ENCODE data around the gene TNFRSF14. TPM values are rescaled to one million over a fixed set of nuclear protein-coding genes. Genes with fewer than 3 reads are reported as not detected.

The TNFRSF14 gene
- total RNA-seq, 1 donor: 127 TPM

DNA sequence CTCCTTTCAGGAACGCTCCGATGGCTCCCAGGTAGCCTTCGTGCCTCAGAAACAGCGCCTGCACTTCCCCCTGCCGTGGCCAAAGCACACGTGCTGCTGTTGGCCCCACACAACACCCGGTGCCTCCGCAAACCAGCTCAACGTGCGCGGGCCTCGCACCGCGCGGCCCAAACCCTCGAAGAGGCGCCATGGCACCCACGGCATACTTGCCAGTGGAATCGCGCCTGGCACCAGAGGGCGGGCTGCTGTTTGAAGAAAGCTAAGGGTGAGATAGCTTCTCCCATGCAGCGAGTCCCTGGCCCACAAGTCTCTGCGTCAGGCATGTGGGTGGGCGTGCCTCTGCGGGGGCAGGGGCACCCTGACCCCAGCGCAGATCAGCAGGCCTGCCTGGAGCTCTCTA lies 37.6 kb upstream of the TNFRSF14 start:
- Histone ChIP-seq H3K27me3 (ENCODE audit: insufficient read depth, low read length) (no peaks in the 10 kb centered on the region), H3K9me3 (ENCODE audit: low read depth, low read length) (no peaks in the 10 kb centered on the region), H3K4me3 (ENCODE audit: low read length) (no peak overlapping the region), H3K4me1 (ENCODE audit: insufficient read depth, low read length) (peaks cover 2% of the 10 kb centered on the region)

DNA sequence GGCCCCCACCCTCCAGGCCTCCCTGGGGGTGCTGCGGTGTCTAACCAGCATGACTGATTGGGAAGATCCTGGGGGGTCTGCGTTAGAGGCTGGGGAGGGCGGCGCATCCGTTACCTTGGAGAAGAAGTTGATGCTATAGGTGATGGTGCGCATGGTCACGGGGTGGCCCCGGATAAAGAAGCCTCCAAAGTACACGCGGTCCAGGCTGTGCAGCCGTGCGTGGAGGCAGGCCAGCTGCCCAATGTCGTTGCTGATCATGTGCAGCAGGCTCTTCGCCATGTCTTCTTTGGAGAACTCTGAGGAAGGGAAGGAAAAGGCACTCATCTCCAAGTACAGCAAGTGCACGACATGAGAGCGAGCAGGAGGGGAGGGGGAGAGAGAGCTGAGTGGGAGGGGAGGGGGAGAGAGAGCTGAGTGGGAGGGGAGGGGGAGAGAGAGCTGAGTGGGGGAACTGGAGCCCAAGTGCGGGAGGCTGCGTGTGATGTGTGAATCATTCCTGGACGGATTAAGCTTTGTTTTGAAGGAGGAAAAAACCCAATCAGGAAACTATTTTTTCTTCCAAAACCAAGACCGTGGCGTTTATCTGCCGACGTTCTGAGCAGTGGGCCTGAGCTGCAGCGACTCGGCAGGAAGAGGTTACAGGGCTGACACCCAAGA lies 37.0 kb upstream of the TNFRSF14 start:
- no peaks in the 10 kb centered on the region for H3K27me3 ChIP-seq (ENCODE audit: insufficient read depth, low read length)
- no peaks in the 10 kb centered on the region for H3K9me3 ChIP-seq (ENCODE audit: low read depth, low read length)
- no peak overlapping the region for H3K4me3 ChIP-seq (ENCODE audit: low read length)
- H3K4me1 ChIP-seq (ENCODE audit: insufficient read depth, low read length): peaks cover 9% of the 10 kb centered on the region

DNA sequence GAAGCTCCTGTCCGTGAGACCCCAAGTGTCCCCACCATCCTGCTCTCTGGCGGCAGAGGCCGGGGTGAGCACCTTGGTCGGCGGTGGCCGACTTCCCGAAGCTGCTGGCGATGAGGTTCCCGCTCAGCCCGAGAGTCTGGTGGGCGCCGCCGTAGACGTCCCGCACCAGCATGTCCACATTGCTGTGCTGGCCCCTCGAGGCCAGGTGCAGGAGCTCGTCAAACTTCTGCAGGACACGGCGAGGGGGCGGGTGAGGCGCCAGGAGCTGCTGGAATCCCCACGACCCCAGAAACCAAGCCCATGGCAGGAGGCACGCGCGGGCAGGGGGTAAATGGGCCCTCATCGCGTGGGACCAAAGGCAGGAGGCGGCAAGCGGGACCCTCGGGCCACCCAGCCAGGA lies 36.4 kb upstream of the TNFRSF14 start:
- Histone ChIP-seq H3K9me3 (ENCODE audit: low read depth, low read length) (no peaks in the 10 kb centered on the region), H3K4me3 (ENCODE audit: low read length) (no peak overlapping the region), H3K27me3 (ENCODE audit: insufficient read depth, low read length) (no peaks in the 10 kb centered on the region), H3K4me1 (ENCODE audit: insufficient read depth, low read length) (peaks cover 14% of the 10 kb centered on the region)

DNA sequence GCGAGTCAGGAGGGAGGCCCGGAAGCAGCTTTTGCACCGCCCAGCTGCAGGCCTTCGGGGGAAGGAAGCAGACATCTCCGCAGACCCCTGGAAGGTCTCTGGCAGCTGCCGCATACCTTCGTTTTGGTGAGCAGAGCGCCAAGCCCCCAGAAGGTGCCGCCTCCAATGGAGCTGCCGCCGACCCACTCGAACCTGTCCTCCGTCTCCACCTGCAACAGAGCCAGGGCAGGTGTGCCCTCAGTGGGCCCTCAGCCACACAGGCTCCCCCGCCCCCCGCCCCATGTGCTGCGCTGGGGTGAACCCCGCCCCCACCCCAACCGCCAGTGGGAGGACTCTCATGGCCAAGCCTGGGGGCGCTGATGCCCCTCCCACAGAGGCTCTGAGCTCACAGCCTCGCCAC lies 36.0 kb upstream of the TNFRSF14 start:
- Histone ChIP-seq H3K27me3 (ENCODE audit: insufficient read depth, low read length) (no peaks in the 10 kb centered on the region), H3K9me3 (ENCODE audit: low read depth, low read length) (no peaks in the 10 kb centered on the region), H3K4me1 (ENCODE audit: insufficient read depth, low read length) (peaks cover 19% of the 10 kb centered on the region), H3K4me3 (ENCODE audit: low read length) (no peak overlapping the region)

DNA sequence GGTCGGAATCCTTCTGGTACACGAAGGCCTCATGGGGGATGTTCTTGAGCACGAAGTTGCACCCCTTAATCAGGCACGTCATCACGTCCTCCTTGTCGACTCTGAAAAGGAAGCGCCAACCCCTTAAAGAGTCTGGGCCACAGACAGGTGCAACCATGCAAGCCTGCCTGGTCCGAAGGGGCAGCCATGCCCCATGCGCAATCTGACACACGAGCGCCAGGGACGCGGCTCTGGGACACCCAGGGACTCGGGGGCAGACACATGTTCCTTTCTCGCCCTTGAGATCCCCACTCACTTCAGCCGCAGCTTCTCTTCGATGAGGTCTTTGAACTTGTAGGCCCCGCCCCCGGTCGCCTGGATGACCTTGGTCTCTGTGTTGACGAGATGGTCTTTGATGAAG lies 35.4 kb upstream of the TNFRSF14 start:
- peaks cover 24% of the 10 kb centered on the region for H3K4me1 ChIP-seq (ENCODE audit: insufficient read depth, low read length)
- no peaks in the 10 kb centered on the region for H3K9me3 ChIP-seq (ENCODE audit: low read depth, low read length)
- H3K27me3 ChIP-seq (ENCODE audit: insufficient read depth, low read length): no peaks in the 10 kb centered on the region
- H3K4me3 ChIP-seq (ENCODE audit: low read length): no peak overlapping the region

DNA sequence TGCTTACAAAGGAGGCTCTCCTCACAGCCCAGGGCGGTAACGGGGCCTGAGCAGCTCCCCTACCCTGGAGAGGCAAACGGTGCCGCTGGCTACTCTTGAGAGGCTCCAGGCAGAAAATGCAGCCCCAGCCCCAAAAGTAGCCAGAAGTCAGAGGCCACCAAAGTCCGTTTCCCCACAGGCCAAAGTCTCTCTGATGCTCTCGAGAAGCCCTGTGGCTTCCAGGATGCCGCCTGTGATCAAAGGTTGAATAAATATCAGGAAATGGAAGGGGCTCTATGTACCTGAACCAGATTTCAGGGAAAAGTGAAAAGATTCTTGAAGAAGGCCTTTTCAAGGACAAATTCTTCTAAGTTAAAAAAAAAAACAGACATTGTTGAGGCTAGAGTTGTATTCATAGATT lies 33.9 kb upstream of the TNFRSF14 start:
- H3K27me3 ChIP-seq (ENCODE audit: insufficient read depth, low read length): no peaks in the 10 kb centered on the region
- no peaks in the 10 kb centered on the region for H3K9me3 ChIP-seq (ENCODE audit: low read depth, low read length)
- H3K4me1 ChIP-seq (ENCODE audit: insufficient read depth, low read length): peaks cover 31% of the 10 kb centered on the region
- no peak overlapping the region for H3K4me3 ChIP-seq (ENCODE audit: low read length)

DNA sequence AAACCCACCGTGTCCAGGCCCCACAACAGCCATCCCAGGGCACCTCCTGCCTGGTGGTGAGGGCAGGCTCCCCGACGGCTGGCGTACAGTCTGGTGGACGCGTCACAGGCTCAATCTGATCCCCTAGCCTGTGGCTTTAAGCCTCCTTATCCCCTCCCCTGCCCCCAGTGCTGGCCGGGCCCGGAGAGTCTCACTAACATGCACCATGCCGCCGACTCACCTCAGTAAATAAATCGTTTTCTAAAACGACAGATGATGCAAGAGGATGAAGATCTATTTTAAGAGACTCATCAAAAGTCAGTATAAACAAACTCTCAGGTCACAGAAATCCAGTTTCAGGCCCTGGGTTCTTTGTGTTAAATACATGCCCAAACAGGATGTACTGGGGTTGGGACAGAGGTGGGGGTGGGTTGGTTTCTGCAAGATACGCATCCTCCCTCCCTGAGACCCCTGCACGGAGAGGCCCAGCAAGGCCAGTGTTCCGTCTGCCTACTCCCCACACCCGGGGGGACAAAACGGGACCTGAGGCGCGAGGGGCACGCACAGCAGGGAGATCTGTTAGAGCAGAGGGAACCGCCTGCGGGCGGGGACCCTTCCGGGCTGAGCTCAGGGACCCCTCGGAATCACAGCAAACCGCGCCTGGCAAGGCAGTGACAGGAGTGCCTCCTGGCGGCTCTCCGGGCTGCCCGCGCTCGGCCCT lies 32.8 kb upstream of the TNFRSF14 start:
- peaks cover 6% of the 10 kb centered on the region for H3K27me3 ChIP-seq (ENCODE audit: insufficient read depth, low read length)
- H3K4me1 ChIP-seq (ENCODE audit: insufficient read depth, low read length): peaks cover 32% of the 10 kb centered on the region
- no peaks in the 10 kb centered on the region for H3K9me3 ChIP-seq (ENCODE audit: low read depth, low read length)
- no peak overlapping the region for H3K4me3 ChIP-seq (ENCODE audit: low read length)

DNA sequence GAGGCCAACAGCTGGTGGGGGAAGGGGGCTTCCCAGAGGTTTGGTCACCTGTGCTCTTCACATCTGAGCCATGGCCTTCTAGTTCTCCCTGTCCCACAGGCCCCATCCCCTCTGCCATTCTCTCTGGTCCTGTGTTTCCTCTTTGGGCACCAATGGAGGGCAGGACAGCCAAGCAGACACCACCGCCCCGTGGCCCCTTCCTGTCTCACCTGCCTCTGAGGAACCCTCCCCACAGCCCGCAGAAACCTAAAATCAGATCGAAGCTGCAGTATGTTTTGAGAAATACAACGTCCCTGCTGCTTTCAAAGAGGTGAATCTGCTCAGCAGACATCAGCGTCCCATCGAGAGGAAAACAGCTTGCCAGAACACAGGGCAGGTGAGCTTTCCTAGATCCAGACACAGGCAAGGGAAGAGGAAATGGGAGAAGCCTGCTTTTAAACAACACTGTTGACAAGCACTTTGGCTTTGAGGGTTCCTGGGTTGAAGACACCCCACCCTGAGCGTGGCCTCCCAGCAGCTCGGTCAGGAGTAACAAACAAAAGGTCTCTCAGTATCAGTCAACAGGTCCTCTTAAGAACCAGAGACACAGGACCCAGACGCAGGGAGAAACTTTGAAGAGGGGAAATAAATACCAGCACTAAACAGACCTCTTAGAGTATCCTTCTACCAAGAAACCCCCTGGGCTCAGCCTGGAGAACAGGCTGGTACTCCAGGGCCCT lies 32.1 kb upstream of the TNFRSF14 start:
- Histone ChIP-seq H3K27me3 (ENCODE audit: insufficient read depth, low read length) (peaks cover 12% of the 10 kb centered on the region), H3K4me3 (ENCODE audit: low read length) (peak overlapping the region; percentile 5), H3K4me1 (ENCODE audit: insufficient read depth, low read length) (peaks cover 38% of the 10 kb centered on the region), H3K9me3 (ENCODE audit: low read depth, low read length) (no peaks in the 10 kb centered on the region)

DNA sequence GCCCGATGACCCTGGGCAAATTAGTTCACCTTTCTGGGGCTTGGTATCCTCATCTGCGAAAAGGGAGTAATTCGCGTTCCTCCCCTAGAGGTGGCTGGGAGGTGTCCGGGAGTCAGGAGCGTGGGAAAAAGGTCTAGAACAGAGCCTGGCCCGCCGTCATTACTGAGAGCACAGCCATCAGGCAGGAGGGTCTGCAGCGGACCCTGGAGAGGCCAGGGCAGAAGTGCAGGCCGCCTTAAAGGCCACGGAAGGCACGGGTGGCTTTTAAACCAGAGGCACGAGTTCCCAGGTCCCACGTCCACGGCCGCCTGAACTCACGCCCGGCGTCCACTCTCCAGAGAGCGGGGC lies 30.6 kb upstream of the TNFRSF14 start:
- Histone ChIP-seq H3K27me3 (ENCODE audit: insufficient read depth, low read length) (peaks cover 13% of the 10 kb centered on the region), H3K4me1 (ENCODE audit: insufficient read depth, low read length) (peaks cover 45% of the 10 kb centered on the region), H3K9me3 (ENCODE audit: low read depth, low read length) (no peaks in the 10 kb centered on the region), H3K4me3 (ENCODE audit: low read length) (peak overlapping the region; percentile 71)

DNA sequence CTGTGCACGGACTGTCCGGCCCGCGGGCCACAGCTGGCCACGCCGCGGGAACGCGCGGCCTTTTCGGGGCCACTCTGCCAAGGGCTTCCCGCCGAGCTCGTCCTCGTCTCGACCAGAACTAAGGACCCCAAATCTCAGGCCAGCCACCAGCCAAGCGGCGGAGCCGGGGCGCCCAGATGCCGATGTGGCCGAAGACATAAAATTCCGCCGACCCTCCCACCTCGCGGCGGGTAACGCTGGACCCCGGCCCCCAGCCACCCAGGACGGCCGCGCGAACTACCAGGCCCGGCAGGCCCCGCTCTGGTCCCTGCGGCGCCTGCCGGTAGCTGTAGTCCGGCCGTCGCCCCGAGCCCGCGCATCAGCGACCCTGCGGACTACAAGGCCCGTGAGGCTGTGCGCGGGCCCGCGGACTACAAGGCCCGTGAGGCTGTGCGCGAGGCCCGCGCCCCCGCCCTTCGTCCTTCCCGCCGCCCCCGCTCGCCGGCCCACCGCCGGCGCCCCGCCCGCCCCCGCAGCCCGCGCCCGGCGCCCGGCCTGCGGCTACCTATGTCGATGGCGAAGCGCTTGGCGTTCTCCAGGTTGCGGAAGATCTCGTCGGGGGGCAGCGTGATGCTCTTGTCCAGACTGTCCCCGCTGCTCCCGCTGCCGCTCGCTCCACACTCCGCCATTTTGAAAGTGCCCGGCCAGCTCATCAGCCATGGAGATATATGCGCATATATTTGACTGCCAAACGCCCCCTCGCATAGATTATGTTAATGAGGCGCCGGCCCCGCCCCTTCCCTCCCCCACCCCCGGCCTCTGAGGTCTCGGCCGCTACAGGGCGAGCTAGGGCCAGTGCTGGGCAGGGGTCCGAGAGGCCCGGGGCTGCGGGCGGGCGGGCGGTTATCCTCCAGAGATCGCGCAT lies 30.0 kb upstream of the TNFRSF14 start, which contains the start of gene PANK4:
Gene PANK4 (minus strand): TSS at position 677 of the 904 bp plus-strand sequence. CDS start 9 bp downstream, at position 668.
- H3K4me1 ChIP-seq (ENCODE audit: insufficient read depth, low read length): peaks cover 51% of the 10 kb centered on the region
- H3K27me3 ChIP-seq (ENCODE audit: insufficient read depth, low read length): peaks cover 19% of the 10 kb centered on the region
- peak within 1 kb of the TSS; percentile 71 for H3K4me3 ChIP-seq (ENCODE audit: low read length)
- H3K9me3 ChIP-seq (ENCODE audit: low read depth, low read length): no peaks in the 10 kb centered on the region

DNA sequence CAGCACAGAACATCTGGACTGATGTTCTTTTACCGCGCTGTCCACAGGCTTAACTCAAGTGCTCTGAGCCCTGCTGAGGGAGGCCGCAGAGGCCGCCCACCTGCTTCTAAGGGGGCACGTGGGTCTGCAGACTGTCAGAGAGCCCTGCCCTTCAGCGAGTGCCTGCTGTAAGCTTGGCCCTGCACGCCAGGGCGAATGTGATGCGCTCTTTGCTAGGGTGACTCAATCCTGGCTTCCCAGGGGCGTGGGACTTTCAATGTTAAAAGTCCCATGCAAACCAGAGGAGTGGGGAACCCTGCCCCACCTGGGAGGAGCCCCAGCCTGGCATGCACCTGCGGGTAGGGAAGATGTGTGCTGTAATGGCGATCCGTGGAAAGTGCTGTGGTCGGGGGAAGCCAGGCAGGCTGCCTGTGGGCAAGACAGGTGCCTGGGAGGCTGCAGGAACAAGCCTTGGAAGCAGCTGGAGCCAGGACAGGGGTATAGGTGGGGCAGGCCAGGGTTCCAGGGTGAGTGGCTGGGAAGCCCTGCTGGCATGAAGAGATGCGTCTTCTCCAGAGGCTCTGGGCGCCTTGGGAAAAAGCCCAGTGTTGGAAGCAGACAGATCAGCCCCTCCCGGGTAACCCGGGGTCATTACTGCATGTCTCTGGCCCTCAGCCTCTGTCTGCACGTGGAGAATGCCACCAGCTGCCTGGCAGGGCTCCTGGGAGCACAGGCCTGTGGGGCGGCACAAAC lies 29.2 kb upstream of the TNFRSF14 start:
- no peak overlapping the region for H3K4me3 ChIP-seq (ENCODE audit: low read length)
- peaks cover 25% of the 10 kb centered on the region for H3K27me3 ChIP-seq (ENCODE audit: insufficient read depth, low read length)
- peaks cover 51% of the 10 kb centered on the region for H3K4me1 ChIP-seq (ENCODE audit: insufficient read depth, low read length)
- H3K9me3 ChIP-seq (ENCODE audit: low read depth, low read length): no peaks in the 10 kb centered on the region

DNA sequence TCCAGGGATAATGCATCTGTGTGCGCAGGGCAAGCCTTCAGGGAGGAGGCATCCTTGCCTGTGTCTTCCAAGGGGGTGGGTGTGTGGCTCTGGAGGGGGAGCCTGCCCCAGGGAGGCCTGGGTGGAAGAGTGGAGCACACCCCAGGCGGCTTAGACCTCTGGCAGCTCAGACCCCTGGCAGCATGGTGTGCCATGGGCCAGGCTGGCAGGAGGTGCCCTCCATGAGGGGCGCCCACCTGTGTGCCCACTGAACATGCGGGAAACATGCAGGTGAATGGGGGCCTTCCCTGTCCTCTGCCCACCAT lies 28.7 kb upstream of the TNFRSF14 start:
- Histone ChIP-seq H3K9me3 (ENCODE audit: low read depth, low read length) (no peaks in the 10 kb centered on the region), H3K27me3 (ENCODE audit: insufficient read depth, low read length) (peaks cover 25% of the 10 kb centered on the region), H3K4me3 (ENCODE audit: low read length) (no peak overlapping the region), H3K4me1 (ENCODE audit: insufficient read depth, low read length) (peaks cover 51% of the 10 kb centered on the region)

DNA sequence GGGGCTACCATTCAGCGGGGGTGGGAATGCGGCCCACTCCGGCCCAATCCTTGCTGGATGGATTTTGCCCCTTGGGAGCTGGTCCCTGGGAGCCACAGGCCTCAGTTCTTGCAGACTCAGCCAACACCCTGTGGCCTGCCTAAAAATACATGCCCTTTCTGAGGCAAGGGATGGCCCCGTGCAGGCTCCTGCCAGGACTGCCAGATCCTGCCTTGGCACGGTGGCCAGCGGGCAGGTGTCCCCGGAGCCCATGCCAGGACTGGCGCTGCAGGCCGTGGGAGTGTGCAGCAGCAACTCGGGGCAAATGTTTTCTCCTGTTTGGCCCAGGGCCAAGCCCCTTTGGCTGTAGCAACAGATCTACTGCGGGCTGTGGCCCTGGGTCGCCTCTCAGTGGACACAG lies 28.2 kb upstream of the TNFRSF14 start:
- peaks cover 25% of the 10 kb centered on the region for H3K27me3 ChIP-seq (ENCODE audit: insufficient read depth, low read length)
- peaks cover 51% of the 10 kb centered on the region for H3K4me1 ChIP-seq (ENCODE audit: insufficient read depth, low read length)
- no peak overlapping the region for H3K4me3 ChIP-seq (ENCODE audit: low read length)
- H3K9me3 ChIP-seq (ENCODE audit: low read depth, low read length): no peaks in the 10 kb centered on the region

DNA sequence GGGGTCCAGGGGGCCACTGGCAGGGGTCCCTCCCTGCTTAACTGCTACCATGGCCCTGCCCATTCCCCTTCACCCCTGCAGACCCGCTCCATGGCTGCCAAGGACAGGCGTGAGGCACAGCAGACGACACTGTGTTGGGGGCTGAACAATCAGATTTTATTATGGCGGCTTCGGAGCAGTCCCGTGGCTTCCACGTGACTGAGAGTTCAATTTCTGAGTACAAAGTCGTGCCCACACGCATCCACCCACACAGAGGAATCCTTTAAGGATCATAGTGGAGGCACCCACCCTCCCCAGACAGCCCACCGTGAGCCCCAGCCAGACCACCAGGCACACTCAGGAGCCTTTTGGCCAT lies 27.6 kb upstream of the TNFRSF14 start:
- Histone ChIP-seq H3K27me3 (ENCODE audit: insufficient read depth, low read length) (peaks cover 25% of the 10 kb centered on the region), H3K4me1 (ENCODE audit: insufficient read depth, low read length) (peaks cover 49% of the 10 kb centered on the region), H3K4me3 (ENCODE audit: low read length) (no peak overlapping the region), H3K9me3 (ENCODE audit: low read depth, low read length) (no peaks in the 10 kb centered on the region)

Measured in mononuclear cell (primary cell).